ENCODE data around the gene CLSTN2.

CLSTN2 gene

GRCh38 chr3:140015741-140016140, 80.8 kb downstream of the CLSTN2 start:
- Histone ChIP-seq H3K27me3 (replicated peaks; ENCODE audit: control insufficient read depth, insufficient read depth, low read length, poor library complexity, severe bottlenecking) (no peaks in the 10 kb centered on the region), H3K9me3 (ENCODE audit: control insufficient read depth, low read length) (no peaks in the 10 kb centered on the region), H3K4me3 (ENCODE audit: insufficient read depth, low read depth, low read length, poor library complexity, severe bottlenecking) (no peak overlapping the region), H3K36me3 (ENCODE audit: control insufficient read depth, insufficient read depth, low read length) (no peaks in the 10 kb centered on the region), H3K4me1 (ENCODE audit: control insufficient read depth, insufficient read depth, low read length, poor library complexity, severe bottlenecking) (no peaks in the 10 kb centered on the region), H3K27ac (ENCODE audit: insufficient read depth, low read length, poor library complexity, severe bottlenecking) (no peak overlapping the region)
- no peak for DNase-seq

- Histone ChIP-seq H3K27me3 (replicated peaks; ENCODE audit: control insufficient read depth, insufficient read depth, low read length, poor library complexity, severe bottlenecking) (no peaks in the 10 kb centered on the region), H3K27ac (ENCODE audit: insufficient read depth, low read length, poor library complexity, severe bottlenecking) (no peak overlapping the region), H3K36me3 (ENCODE audit: control insufficient read depth, insufficient read depth, low read length) (no peaks in the 10 kb centered on the region), H3K9me3 (ENCODE audit: control insufficient read depth, low read length) (no peaks in the 10 kb centered on the region), H3K4me3 (ENCODE audit: insufficient read depth, low read depth, low read length, poor library complexity, severe bottlenecking) (no peak overlapping the region), H3K4me1 (ENCODE audit: control insufficient read depth, insufficient read depth, low read length, poor library complexity, severe bottlenecking) (no peaks in the 10 kb centered on the region)
- no peak for DNase-seq
Observed at GRCh38 chr3:140018556-140018955, 83.6 kb downstream of the CLSTN2 start.

- H3K27me3 ChIP-seq (replicated peaks; ENCODE audit: control insufficient read depth, insufficient read depth, low read length, poor library complexity, severe bottlenecking) = no peaks in the 10 kb centered on the region
Observed at GRCh38 chr3:140019946-140020345, 85.0 kb downstream of the CLSTN2 start.

GRCh38 chr3:140020541-140020940, 85.6 kb downstream of the CLSTN2 start:
- Histone ChIP-seq H3K27ac (ENCODE audit: insufficient read depth, low read length, poor library complexity, severe bottlenecking) (no peak overlapping the region), H3K4me3 (ENCODE audit: insufficient read depth, low read depth, low read length, poor library complexity, severe bottlenecking) (no peak overlapping the region), H3K36me3 (ENCODE audit: control insufficient read depth, insufficient read depth, low read length) (no peaks in the 10 kb centered on the region), H3K4me1 (ENCODE audit: control insufficient read depth, insufficient read depth, low read length, poor library complexity, severe bottlenecking) (no peaks in the 10 kb centered on the region), H3K27me3 (replicated peaks; ENCODE audit: control insufficient read depth, insufficient read depth, low read length, poor library complexity, severe bottlenecking) (no peaks in the 10 kb centered on the region), H3K9me3 (ENCODE audit: control insufficient read depth, low read length) (no peaks in the 10 kb centered on the region)
- no peak for DNase-seq

More at GRCh38 chr3:140019946-140020345, 85.0 kb downstream of the CLSTN2 start:
- Histone ChIP-seq H3K36me3 (ENCODE audit: control insufficient read depth, insufficient read depth, low read length) (no peaks in the 10 kb centered on the region), H3K4me3 (ENCODE audit: insufficient read depth, low read depth, low read length, poor library complexity, severe bottlenecking) (no peak overlapping the region), H3K4me1 (ENCODE audit: control insufficient read depth, insufficient read depth, low read length, poor library complexity, severe bottlenecking) (no peaks in the 10 kb centered on the region), H3K27ac (ENCODE audit: insufficient read depth, low read length, poor library complexity, severe bottlenecking) (no peak overlapping the region), H3K9me3 (ENCODE audit: control insufficient read depth, low read length) (no peaks in the 10 kb centered on the region)
- DNase-seq = no peak

- Histone ChIP-seq H3K4me1 (ENCODE audit: control insufficient read depth, insufficient read depth, low read length, poor library complexity, severe bottlenecking) (no peaks in the 10 kb centered on the region), H3K27me3 (replicated peaks; ENCODE audit: control insufficient read depth, insufficient read depth, low read length, poor library complexity, severe bottlenecking) (no peaks in the 10 kb centered on the region), H3K4me3 (ENCODE audit: insufficient read depth, low read depth, low read length, poor library complexity, severe bottlenecking) (no peak overlapping the region), H3K27ac (ENCODE audit: insufficient read depth, low read length, poor library complexity, severe bottlenecking) (no peak overlapping the region), H3K9me3 (ENCODE audit: control insufficient read depth, low read length) (no peaks in the 10 kb centered on the region), H3K36me3 (ENCODE audit: control insufficient read depth, insufficient read depth, low read length) (no peaks in the 10 kb centered on the region)
- DNase-seq = no peak
Observed at GRCh38 chr3:140021269-140021668, 86.3 kb downstream of the CLSTN2 start.

GRCh38 chr3:140022066-140022770, 87.2 kb downstream of the CLSTN2 start:
- no peak overlapping the region for H3K27ac ChIP-seq (ENCODE audit: insufficient read depth, low read length, poor library complexity, severe bottlenecking)
- H3K9me3 ChIP-seq (ENCODE audit: control insufficient read depth, low read length) = no peaks in the 10 kb centered on the region
- no peak overlapping the region for H3K4me3 ChIP-seq (ENCODE audit: insufficient read depth, low read depth, low read length, poor library complexity, severe bottlenecking)
- DNase-seq = no peak
- H3K4me1 ChIP-seq (ENCODE audit: control insufficient read depth, insufficient read depth, low read length, poor library complexity, severe bottlenecking) = no peaks in the 10 kb centered on the region
- H3K36me3 ChIP-seq (ENCODE audit: control insufficient read depth, insufficient read depth, low read length) = no peaks in the 10 kb centered on the region
- H3K27me3 ChIP-seq (replicated peaks; ENCODE audit: control insufficient read depth, insufficient read depth, low read length, poor library complexity, severe bottlenecking) = no peaks in the 10 kb centered on the region

- H3K9me3 ChIP-seq (ENCODE audit: control insufficient read depth, low read length) = no peaks in the 10 kb centered on the region
- no peaks in the 10 kb centered on the region for H3K36me3 ChIP-seq (ENCODE audit: control insufficient read depth, insufficient read depth, low read length)
- no peak for DNase-seq
- no peak overlapping the region for H3K27ac ChIP-seq (ENCODE audit: insufficient read depth, low read length, poor library complexity, severe bottlenecking)
- H3K4me1 ChIP-seq (ENCODE audit: control insufficient read depth, insufficient read depth, low read length, poor library complexity, severe bottlenecking) = no peaks in the 10 kb centered on the region
- no peaks in the 10 kb centered on the region for H3K27me3 ChIP-seq (replicated peaks; ENCODE audit: control insufficient read depth, insufficient read depth, low read length, poor library complexity, severe bottlenecking)
- H3K4me3 ChIP-seq (ENCODE audit: insufficient read depth, low read depth, low read length, poor library complexity, severe bottlenecking) = no peak overlapping the region
Observed at GRCh38 chr3:140023616-140024530, 88.9 kb downstream of the CLSTN2 start.

- no peak overlapping the region for H3K4me3 ChIP-seq (ENCODE audit: insufficient read depth, low read depth, low read length, poor library complexity, severe bottlenecking)
- no peaks in the 10 kb centered on the region for H3K27me3 ChIP-seq (replicated peaks; ENCODE audit: control insufficient read depth, insufficient read depth, low read length, poor library complexity, severe bottlenecking)
- H3K9me3 ChIP-seq (ENCODE audit: control insufficient read depth, low read length) = no peaks in the 10 kb centered on the region
- no peaks in the 10 kb centered on the region for H3K36me3 ChIP-seq (ENCODE audit: control insufficient read depth, insufficient read depth, low read length)
- H3K4me1 ChIP-seq (ENCODE audit: control insufficient read depth, insufficient read depth, low read length, poor library complexity, severe bottlenecking) = no peaks in the 10 kb centered on the region
- DNase-seq = no peak
- H3K27ac ChIP-seq (ENCODE audit: insufficient read depth, low read length, poor library complexity, severe bottlenecking) = no peak overlapping the region
Observed at GRCh38 chr3:140031170-140031569, 96.2 kb downstream of the CLSTN2 start.

- DNase-seq = no peak
- no peaks in the 10 kb centered on the region for H3K36me3 ChIP-seq (ENCODE audit: control insufficient read depth, insufficient read depth, low read length)
- H3K4me3 ChIP-seq (ENCODE audit: insufficient read depth, low read depth, low read length, poor library complexity, severe bottlenecking) = no peak overlapping the region
- H3K9me3 ChIP-seq (ENCODE audit: control insufficient read depth, low read length) = no peaks in the 10 kb centered on the region
- H3K4me1 ChIP-seq (ENCODE audit: control insufficient read depth, insufficient read depth, low read length, poor library complexity, severe bottlenecking) = no peaks in the 10 kb centered on the region
- no peak overlapping the region for H3K27ac ChIP-seq (ENCODE audit: insufficient read depth, low read length, poor library complexity, severe bottlenecking)
- no peaks in the 10 kb centered on the region for H3K27me3 ChIP-seq (replicated peaks; ENCODE audit: control insufficient read depth, insufficient read depth, low read length, poor library complexity, severe bottlenecking)
Observed at GRCh38 chr3:140034058-140034457, 99.1 kb downstream of the CLSTN2 start.

GRCh38 chr3:140035871-140036270, 100.9 kb downstream of the CLSTN2 start:
- H3K36me3 ChIP-seq (ENCODE audit: control insufficient read depth, insufficient read depth, low read length) = no peaks in the 10 kb centered on the region
- no peaks in the 10 kb centered on the region for H3K27me3 ChIP-seq (replicated peaks; ENCODE audit: control insufficient read depth, insufficient read depth, low read length, poor library complexity, severe bottlenecking)
- H3K4me1 ChIP-seq (ENCODE audit: control insufficient read depth, insufficient read depth, low read length, poor library complexity, severe bottlenecking) = no peaks in the 10 kb centered on the region
- no peak overlapping the region for H3K27ac ChIP-seq (ENCODE audit: insufficient read depth, low read length, poor library complexity, severe bottlenecking)
- H3K4me3 ChIP-seq (ENCODE audit: insufficient read depth, low read depth, low read length, poor library complexity, severe bottlenecking) = no peak overlapping the region
- no peak for DNase-seq
- H3K9me3 ChIP-seq (ENCODE audit: control insufficient read depth, low read length) = no peaks in the 10 kb centered on the region
